CD4-positive, alpha-beta T cell treated with Interleukin-4 for 4 hours (primary cell): ENCODE data around the gene POLR3F.
"Not testable (repeated sequence)": the region's sequence is repeated elsewhere in the genome, so short reads cannot be mapped to it uniquely, and the experiment has no call there.

Source experiments
- DNase-seq: peaks from one replicate; pipeline ENCODE4 v3.0.0-alpha.2; 2020

Gene POLR3F

GRCh38 chr20:18466894-18467730 is at the start of gene POLR3F, which contains the start of gene DZANK1:
POLR3F (plus strand) TSS chr20:18467390; CDS start chr20:18467507, 117 bp downstream.
DZANK1 (minus strand) TSS chr20:18467030; CDS start chr20:18465358, 1,672 bp downstream.
- DNase-seq = peak; percentile 94

DNA sequence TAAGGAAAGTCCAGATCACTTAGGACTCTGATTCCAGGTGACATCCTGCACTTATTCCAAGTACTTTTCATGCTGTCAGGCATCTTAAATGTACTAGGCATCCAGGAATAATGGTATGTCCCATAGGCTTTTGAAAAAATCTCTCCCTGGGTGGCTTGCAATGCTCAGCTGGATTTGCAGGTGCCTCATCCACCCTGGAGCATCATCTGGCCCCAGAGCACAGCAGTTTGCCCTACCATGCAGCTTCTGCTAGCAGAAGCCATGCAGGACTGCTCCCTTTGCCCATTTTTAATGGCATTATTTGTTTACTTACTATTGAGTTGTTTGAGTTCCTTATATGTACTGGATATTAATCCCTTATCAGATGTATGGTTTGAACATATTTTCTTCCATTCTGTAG is 45.6 kb upstream of the POLR3F start:
- no peak for DNase-seq

- no peak for DNase-seq
These were observed 40.0 kb upstream of the POLR3F start for GRCh38 chr20:18427214-18427613.

DNA sequence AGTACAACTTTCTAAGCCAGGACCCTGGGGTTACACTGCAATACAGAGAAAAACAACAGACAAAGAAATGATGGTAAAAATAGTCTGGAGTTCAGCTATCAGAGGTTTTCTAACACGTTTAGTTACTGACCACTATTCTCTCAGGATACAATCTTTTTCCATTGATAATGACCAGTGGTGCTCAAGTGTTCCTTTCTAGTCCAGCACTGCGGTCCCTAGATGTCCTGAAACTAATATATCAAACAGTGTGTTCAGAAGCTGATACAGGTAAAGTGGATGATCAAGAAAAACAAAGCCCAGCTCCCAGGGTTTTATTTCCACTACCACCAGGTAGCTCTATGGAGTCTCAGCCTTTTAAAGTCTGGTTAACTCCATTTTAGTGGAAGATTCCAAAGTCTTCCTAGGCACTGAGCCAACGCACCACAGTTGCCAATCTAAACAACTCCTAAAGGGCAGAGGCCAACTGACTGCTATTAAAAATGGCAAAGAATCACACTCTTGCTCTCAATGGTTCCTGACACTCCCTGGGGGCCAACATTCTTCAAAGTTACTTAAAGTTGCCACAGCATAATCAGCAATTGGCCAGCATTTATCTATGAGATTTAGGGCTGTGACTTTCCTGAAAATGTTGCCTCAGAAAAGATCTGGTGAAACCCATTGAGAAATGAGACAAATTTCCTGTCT is 38.6 kb upstream of the POLR3F start:
- DNase-seq = no peak

DNA sequence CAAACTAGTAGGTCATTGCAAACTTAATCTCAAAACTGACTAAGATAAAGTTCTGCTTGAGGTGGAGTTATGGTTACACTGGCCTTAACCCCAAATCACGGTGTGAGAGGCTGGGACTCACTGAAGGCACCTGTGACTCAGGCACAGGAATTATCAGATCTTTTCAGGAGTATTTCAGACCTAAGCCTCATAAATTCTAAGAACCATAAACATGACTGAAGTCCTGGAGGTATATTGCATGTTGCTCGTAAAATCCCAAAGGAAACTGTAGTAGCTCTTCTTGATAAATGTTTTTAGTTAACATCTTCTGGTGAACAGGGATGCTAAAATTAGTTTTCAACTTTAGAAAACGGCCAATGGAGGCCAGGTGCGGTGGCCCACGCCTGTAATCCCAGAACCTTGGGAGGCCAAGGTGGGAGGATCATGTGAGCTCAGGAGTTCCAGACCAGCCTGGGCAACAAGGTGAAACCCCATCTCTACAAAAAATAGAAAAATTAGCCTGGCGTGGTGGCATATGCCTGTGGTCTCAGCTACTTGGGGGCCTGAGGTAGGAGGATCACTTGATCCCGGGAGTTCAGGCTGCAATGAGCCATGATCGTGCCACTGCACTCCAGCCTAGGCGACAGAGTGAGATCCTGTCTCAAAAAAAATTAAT is 36.9 kb upstream of the POLR3F start:
- DNase-seq = no peak

DNA sequence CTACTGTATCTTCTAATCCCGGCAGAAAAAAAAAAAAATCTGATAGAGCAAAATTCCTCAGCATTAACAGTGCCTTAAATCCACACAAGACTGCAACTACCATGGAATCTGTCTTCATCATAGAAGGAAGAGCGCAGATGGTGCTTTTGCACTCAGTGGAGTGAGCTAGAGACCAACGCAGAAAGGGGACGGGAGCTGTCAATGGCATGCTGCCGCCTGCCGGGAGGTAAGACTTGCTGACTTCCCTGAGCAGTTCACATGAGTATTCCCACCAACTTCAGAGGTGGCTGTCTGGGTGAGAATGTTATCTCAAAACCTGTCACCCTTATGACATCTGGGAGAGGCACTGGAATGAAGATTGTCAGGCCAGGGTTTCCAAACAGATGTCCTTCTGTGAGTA is 36.0 kb upstream of the POLR3F start:
- no peak for DNase-seq

DNA sequence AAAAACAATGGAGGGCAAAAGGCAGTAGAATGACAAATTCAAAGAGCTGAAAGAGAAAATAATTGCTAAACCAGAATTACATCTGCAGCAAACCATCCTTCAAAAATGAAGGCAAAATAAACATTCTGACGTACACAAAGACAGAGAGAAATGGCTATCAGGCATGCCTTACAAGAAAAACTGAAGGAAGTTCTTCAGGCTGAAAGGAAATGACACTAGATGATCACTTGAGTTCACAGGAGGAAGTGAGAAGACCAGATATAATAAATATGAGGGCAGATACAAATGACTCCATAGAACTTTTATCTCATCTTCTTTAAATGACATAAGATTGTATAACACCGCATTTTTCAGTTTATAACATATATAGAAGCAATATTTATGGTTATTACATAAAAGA is 30.3 kb upstream of the POLR3F start:
- no peak for DNase-seq

DNA sequence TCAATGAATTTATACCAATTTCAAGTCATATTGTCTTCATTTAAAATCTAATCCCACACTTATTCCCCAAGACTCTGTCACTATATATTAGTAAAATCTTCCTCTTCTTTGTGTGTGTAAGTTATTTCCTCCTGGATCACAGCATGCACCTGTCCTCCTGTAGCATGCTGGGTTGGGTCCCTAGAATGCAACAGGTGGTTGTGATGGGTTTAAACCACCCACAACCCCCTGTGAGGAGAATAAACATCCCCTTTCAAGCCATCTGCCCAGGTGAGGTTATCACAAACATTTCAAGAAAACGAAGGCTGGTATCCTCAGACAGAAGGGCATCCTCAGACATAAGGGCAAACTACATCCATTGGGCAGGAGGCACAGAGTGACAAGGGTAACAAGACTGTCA is 26.8 kb upstream of the POLR3F start:
- DNase-seq = no peak

DNA sequence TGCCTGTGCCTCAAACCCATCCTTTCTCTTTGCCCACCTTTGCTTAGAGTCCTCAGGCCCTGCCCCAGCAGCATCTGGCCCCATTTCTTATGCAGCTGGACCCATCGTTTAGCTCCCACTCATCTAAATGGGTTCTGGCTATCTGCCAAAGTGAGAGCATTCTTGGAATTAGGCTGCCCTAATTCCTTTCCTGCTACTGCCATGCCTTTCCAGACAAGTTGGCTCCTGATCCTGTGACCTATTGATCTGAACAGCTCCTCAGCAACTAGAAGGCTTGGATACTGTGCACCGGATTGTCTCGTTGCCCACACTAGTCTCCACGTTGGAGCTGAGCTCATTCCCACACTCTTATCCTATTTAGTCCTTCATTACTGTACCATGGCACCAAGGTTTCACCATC is 23.3 kb upstream of the POLR3F start:
- no peak for DNase-seq

- DNase-seq = no peak
These were observed 10.6 kb upstream of the POLR3F start for GRCh38 chr20:18456600-18456999.

- DNase-seq = no peak
These were observed 1.5 kb upstream of the POLR3F start for GRCh38 chr20:18465536-18466200.

- no peak for DNase-seq
These were observed 656 bp upstream of the POLR3F start for GRCh38 chr20:18466574-18466893.

DNA sequence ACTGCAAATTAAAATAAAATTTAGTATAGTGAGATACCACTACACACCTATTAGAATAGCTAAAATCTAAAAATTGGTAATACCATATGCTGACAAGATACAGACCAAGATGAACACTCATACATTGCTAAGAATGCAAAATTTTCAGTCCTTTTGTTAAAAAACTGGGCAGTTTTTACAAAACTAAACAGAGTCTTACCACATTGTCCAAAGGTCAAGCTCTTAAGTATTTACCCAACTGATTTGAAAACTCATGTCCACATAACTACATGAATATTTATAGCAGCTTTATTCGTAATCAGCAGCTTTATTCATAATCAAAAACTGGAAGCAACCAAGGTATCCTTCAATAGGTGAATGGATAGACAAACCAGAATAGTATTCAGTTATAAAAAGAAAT is 10.0 kb downstream of the POLR3F start:
- DNase-seq = no peak

- no peak for DNase-seq
These were observed 10.6 kb downstream of the POLR3F start for GRCh38 chr20:18477821-18478220.

DNA sequence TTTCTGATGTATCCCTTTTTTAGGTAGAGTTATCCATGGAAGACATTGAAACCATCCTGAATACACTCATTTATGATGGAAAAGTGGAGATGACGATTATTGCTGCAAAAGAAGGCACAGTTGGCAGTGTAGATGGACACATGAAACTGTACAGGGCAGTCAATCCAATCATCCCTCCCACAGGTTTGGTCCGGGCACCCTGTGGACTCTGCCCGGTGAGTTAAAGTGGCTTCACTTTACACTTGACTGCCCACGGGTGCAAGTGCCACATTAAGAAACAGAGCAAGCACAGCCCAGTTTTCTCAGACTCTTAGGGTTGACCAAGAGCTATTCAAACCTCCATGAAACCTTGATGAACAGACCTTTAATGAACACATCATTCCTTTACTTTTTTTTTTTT is 14.4 kb downstream of the POLR3F start:
- no peak for DNase-seq

GRCh38 chr20:18488301-18488700 is 21.1 kb downstream of the POLR3F start:
- no peak for DNase-seq

DNA sequence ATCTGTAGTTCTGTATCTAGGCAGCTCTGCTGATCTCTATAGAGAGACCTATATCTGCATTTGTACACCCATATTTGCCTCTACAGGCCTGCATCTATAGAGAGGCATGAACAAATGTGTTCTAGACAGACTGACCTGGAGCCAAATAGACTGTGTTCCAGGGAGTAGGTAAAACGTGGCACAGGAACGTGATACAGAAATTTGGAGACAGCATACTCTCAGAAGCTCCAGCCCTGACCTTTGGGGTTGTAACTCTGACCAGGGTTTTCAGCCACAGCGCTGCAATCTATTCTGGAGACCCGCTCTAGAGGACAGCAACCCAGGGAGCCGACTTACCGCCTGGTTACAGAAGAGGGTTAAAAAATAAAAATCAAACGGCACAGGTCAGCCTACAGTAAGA is 28.9 kb downstream of the POLR3F start:
- no peak for DNase-seq

- peak; percentile 72 for DNase-seq
These were observed 29.8 kb downstream of the POLR3F start, which contains the start of gene RBBP9 for GRCh38 chr20:18496740-18497592. RBBP9 (minus strand) TSS chr20:18497225; CDS start chr20:18497167, 58 bp downstream.

- DNase-seq = no peak
These were observed 30.4 kb downstream of the POLR3F start for GRCh38 chr20:18497603-18498002.

DNA sequence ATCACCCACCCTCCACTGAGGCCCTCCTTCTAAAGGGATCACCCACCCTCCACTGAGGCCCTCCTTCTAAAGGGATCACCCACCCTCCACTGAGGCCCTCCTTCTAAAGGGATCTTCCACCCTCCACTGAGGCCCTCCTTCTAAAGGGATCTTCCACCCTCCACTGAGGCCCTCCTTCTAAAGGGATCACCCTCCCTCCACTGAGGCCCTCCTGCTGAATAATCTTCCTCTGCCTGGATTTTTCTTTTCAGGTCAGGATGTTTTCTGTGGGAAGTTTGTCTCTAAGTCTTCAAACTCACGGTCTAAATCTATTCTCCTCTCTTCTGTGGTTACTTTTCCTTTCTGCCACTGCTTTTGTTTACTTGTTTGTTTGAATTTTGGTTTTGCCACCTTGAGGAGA is 34.5 kb downstream of the POLR3F start:
- DNase-seq = not testable (repeated sequence)

DNA sequence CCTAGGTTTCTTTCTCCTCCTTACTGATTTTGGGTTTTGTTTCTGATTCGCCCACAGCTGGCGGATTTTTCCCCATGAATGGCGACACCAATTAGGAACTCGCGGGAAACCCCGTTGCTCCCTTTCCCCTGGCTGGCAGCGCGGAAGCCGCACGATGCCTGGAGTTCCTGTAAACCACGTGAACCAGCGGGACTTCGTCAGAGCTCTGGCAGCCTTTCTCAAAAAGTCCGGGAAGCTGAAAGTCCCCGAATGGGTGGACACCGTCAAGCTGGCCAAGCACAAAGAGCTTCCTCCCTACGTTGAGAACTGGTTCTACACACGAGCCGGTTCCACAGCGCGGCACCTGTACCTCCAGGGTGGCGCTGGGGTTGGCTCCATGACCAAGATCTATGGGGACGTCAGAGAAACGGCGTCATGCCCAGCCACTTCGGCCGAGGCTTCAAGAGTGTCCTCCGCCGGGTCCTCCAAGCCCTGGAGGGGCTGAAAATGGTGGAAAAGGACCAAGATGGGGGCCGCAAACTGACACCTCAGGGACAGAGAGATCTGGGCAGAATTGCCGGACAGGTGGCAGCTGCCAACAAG is 37.4 kb downstream of the POLR3F start:
- no peak for DNase-seq

- DNase-seq = peak; percentile 27
These were observed 39.6 kb downstream of the POLR3F start for GRCh38 chr20:18506744-18507143.
